Astrocyte (in vitro differentiated cells and primary cell): Measurements from ENCODE around the gene SH2B3. TPM values are rescaled to one million over a fixed set of nuclear protein-coding genes. Genes with fewer than 3 reads are reported as not detected.

ENCODE experiments used
- DNase-seq: peaks from one replicate; pipeline ENCODE4 v3.0.0-alpha.2; 2010; ENCODE audit warnings: low read depth
- FAIRE-seq: peaks from 2 replicates; lab custom pipeline; 2011; peaks lifted over from hg19 to GRCh38; lab: Jason Lieb, UNC
- H2AFZ ChIP-seq: 2 replicates; pipeline ENCODE4 v1.6.0; 2012; ENCODE audit warnings: low read depth, low read length, inconsistent platforms
- H3K27ac ChIP-seq: 2 replicates; pipeline ENCODE4 v1.5.1; 2011; ENCODE audit warnings: low read depth, low read length, inconsistent platforms
- H3K27me3 ChIP-seq: 2 replicates; pipeline ENCODE4 v1.6.0; 2011; ENCODE audit warnings: low read length, inconsistent platforms; ENCODE audit not compliant: insufficient read depth
- H3K36me3 ChIP-seq: 2 replicates; pipeline ENCODE4 v1.5.1; 2011; ENCODE audit warnings: low read length, inconsistent platforms; ENCODE audit not compliant: insufficient read depth
- H3K4me1 ChIP-seq: 2 replicates; pipeline ENCODE4 v1.5.1; 2011; ENCODE audit warnings: low read length, inconsistent platforms; ENCODE audit not compliant: insufficient read depth
- H3K4me2 ChIP-seq: 2 replicates; pipeline ENCODE4 v1.6.0; 2012; ENCODE audit warnings: low read length, inconsistent platforms
- H3K4me3 ChIP-seq: 2 replicates; pipeline ENCODE4 v1.5.1; 2011; ENCODE audit warnings: low read depth, mild to moderate bottlenecking, low read length, inconsistent platforms; ENCODE audit not compliant: insufficient read depth
- H3K79me2 ChIP-seq: 2 replicates; pipeline ENCODE4 v1.6.0; 2012; ENCODE audit warnings: mild to moderate bottlenecking, low read length, inconsistent platforms; ENCODE audit not compliant: insufficient read depth
- H3K9ac ChIP-seq: 2 replicates; pipeline ENCODE4 v1.6.0; 2012; ENCODE audit warnings: mild to moderate bottlenecking, low read length, inconsistent platforms
- H3K9me3 ChIP-seq: 2 replicates; pipeline ENCODE4 v1.5.1; 2012; ENCODE audit warnings: low read depth, mild to moderate bottlenecking, low read length, inconsistent platforms; ENCODE audit not compliant: insufficient read depth
- H4K20me1 ChIP-seq: 2 replicates; pipeline ENCODE4 v1.6.0; 2012; ENCODE audit warnings: low read length, inconsistent platforms; ENCODE audit not compliant: insufficient read depth
- H3K27ac Mint-ChIP-seq: one replicate; pipeline ENCODE4 v1.8.0; 2021; ENCODE audit warnings: mild to moderate bottlenecking, mixed read lengths; ENCODE audit not compliant: unreplicated experiment
- H3K27me3 Mint-ChIP-seq: one replicate; pipeline ENCODE4 v1.8.0; 2021; ENCODE audit warnings: low read depth, mixed read lengths; ENCODE audit not compliant: unreplicated experiment
- H3K36me3 Mint-ChIP-seq: one replicate; pipeline ENCODE4 v1.8.0; 2021; ENCODE audit warnings: low read depth, mixed read lengths; ENCODE audit not compliant: unreplicated experiment
- H3K4me1 Mint-ChIP-seq: one replicate; pipeline ENCODE4 v1.8.0; 2021; ENCODE audit warnings: low read depth, mixed read lengths; ENCODE audit not compliant: unreplicated experiment
- H3K4me3 Mint-ChIP-seq: one replicate; pipeline ENCODE4 v1.8.0; 2021; ENCODE audit warnings: mild to moderate bottlenecking, moderate library complexity, mixed read lengths; ENCODE audit not compliant: unreplicated experiment
- H3K9me3 Mint-ChIP-seq: one replicate; pipeline ENCODE4 v1.8.0; 2021; ENCODE audit warnings: mild to moderate bottlenecking, mixed read lengths; ENCODE audit not compliant: unreplicated experiment
- CTCF ChIP-seq: IDR thresholded peaks from 2 replicates; pipeline ENCODE4 v1.5.1; 2011; ENCODE audit warnings: low read depth, mild to moderate bottlenecking, inconsistent platforms, low read length, moderate library complexity; ENCODE audit not compliant: insufficient read depth
- EZH2 ChIP-seq: IDR thresholded peaks from 2 replicates; pipeline ENCODE4 v1.6.1; 2012; ENCODE audit warnings: mild to moderate bottlenecking, low read length, inconsistent platforms; ENCODE audit not compliant: insufficient read depth
- total RNA-seq: library from RNA; stranded (reverse); gene quantifications from 2 replicates; pipeline ENCODE4 v1.2.1, GENCODE V29; 2021

The SH2B3 gene
- total RNA-seq, 1 donor from 2014 or later, result 23.6 TPM

- H3K27ac Mint-ChIP-seq, result no peak overlapping the region
- Histone ChIP-seq H3K4me1 (peaks cover 67% of the 10 kb centered on the region), H3K27ac (peak overlapping the region; percentile 75), H3K9me3 (no peaks in the 10 kb centered on the region), H3K36me3 (no peaks in the 10 kb centered on the region), H3K4me3 (no peak overlapping the region), H3K9ac (peak overlapping the region; percentile 91), H3K4me2 (peak overlapping the region; percentile 93), H3K27me3 (no peaks in the 10 kb centered on the region), H4K20me1 (peaks cover 52% of the 10 kb centered on the region), H3K79me2 (peaks cover 98% of the 10 kb centered on the region), H2AFZ (no peak overlapping the region)
- no peak for TF ChIP-seq EZH2
- no peak for TF ChIP-seq CTCF
- no peak overlapping the region for H3K4me3 Mint-ChIP-seq
- no peaks in the 10 kb centered on the region for H3K27me3 Mint-ChIP-seq
- FAIRE-seq (no peak), DNase-seq (no peak)
- peaks cover 39% of the 10 kb centered on the region for H3K4me1 Mint-ChIP-seq
- H3K9me3 Mint-ChIP-seq, result no peaks in the 10 kb centered on the region
- peaks cover 1% of the 10 kb centered on the region for H3K36me3 Mint-ChIP-seq
Measured at GRCh38 chr12:111411185-111411764, 5.6 kb downstream of the SH2B3 start.

GRCh38 chr12:111412007-111412829 lies 6.5 kb downstream of the SH2B3 start:
- Histone ChIP-seq H4K20me1 (peaks cover 61% of the 10 kb centered on the region), H2AFZ (no peak overlapping the region), H3K9ac (peak overlapping the region; percentile 91), H3K4me2 (peak overlapping the region; percentile 93), H3K4me1 (peaks cover 70% of the 10 kb centered on the region), H3K27ac (peak overlapping the region; percentile 75), H3K9me3 (no peaks in the 10 kb centered on the region), H3K36me3 (peaks cover 6% of the 10 kb centered on the region), H3K79me2 (peaks cover 98% of the 10 kb centered on the region), H3K27me3 (no peaks in the 10 kb centered on the region), H3K4me3 (no peak overlapping the region)
- H3K36me3 Mint-ChIP-seq, result peaks cover 4% of the 10 kb centered on the region
- peak overlapping the region; percentile 66 for H3K4me3 Mint-ChIP-seq
- peaks cover 39% of the 10 kb centered on the region for H3K4me1 Mint-ChIP-seq
- no peaks in the 10 kb centered on the region for H3K9me3 Mint-ChIP-seq
- DNase-seq, result no peak
- TF ChIP-seq EZH2 (no peak), CTCF (no peak)
- FAIRE-seq, result no peak
- H3K27ac Mint-ChIP-seq, result peak overlapping the region; percentile 94
- no peaks in the 10 kb centered on the region for H3K27me3 Mint-ChIP-seq
